GM19193 (cell line): ENCODE results near the gene TRABD2B.

Experiments
- POLR2A ChIP-seq: IDR thresholded peaks from 4 replicates; pipeline ENCODE4 v1.6.1; 2011; ENCODE audit not compliant: insufficient read depth, insufficient read length; ENCODE audit errors: extremely low read depth

The TRABD2B gene

GRCh38 chr1:47843781-47844557 lies 153.2 kb downstream of the TRABD2B start:
- TF ChIP-seq POLR2A, result no peak

- no peak for TF ChIP-seq POLR2A
Measured at GRCh38 chr1:47843059-47843458, 154.1 kb downstream of the TRABD2B start.

- no peak for TF ChIP-seq POLR2A
Measured at GRCh38 chr1:47842228-47842919, 154.8 kb downstream of the TRABD2B start.

GRCh38 chr1:47841356-47841755 lies 155.8 kb downstream of the TRABD2B start:
- no peak for TF ChIP-seq POLR2A

GRCh38 chr1:47840393-47841190 lies 156.6 kb downstream of the TRABD2B start:
- TF ChIP-seq POLR2A, result no peak

GRCh38 chr1:47839433-47839760 lies 157.8 kb downstream of the TRABD2B start:
- TF ChIP-seq POLR2A, result no peak

GRCh38 chr1:47838562-47839432 lies 158.4 kb downstream of the TRABD2B start:
- no peak for TF ChIP-seq POLR2A

GRCh38 chr1:47837866-47838561 lies 159.2 kb downstream of the TRABD2B start:
- TF ChIP-seq POLR2A, result no peak

- no peak for TF ChIP-seq POLR2A
Measured at GRCh38 chr1:47837056-47837830, 159.9 kb downstream of the TRABD2B start.

- TF ChIP-seq POLR2A, result no peak
Measured at GRCh38 chr1:47835409-47835808, 161.8 kb downstream of the TRABD2B start.

GRCh38 chr1:47834326-47834725 lies 162.9 kb downstream of the TRABD2B start:
- no peak for TF ChIP-seq POLR2A

GRCh38 chr1:47830641-47831333 lies 166.4 kb downstream of the TRABD2B start:
- TF ChIP-seq POLR2A, result no peak

GRCh38 chr1:47830021-47830420 lies 167.2 kb downstream of the TRABD2B start:
- no peak for TF ChIP-seq POLR2A
